IMR-90 (cell line): ENCODE data around the gene NEK6.

Experiments
- BHLHE40 ChIP-seq: fragments of 150-350 bp; IDR thresholded peaks from 2 replicates; pipeline ENCODE4 v1.6.1; 2016; ENCODE audit warnings: mild to moderate bottlenecking, low read depth, low read length
- CEBPB ChIP-seq: IDR thresholded peaks from 2 replicates; pipeline ENCODE4 v1.6.1; 2012; ENCODE audit warnings: low read depth, low read length, improper control_type of control experiment
- CHD1 ChIP-seq: IDR thresholded peaks from 2 replicates; pipeline ENCODE4 v1.6.1; 2012; ENCODE audit warnings: low read depth, low read length, improper control_type of control experiment
- CTCF ChIP-seq: conservative IDR thresholded peaks from 2 replicates; pipeline ENCODE4 v1.5.1; 2012; ENCODE audit warnings: mild to moderate bottlenecking, low read depth, low read length, improper control_type of control experiment
- ELK1 ChIP-seq: fragments of 150-350 bp; IDR thresholded peaks from 2 replicates; pipeline ENCODE4 v1.6.1; 2016; ENCODE audit warnings: low read depth, mild to moderate bottlenecking, low read length, moderate library complexity, borderline replicate concordance
- MAFK ChIP-seq: IDR thresholded peaks from 2 replicates; pipeline ENCODE4 v1.6.1; 2012; ENCODE audit warnings: low read depth, low read length, improper control_type of control experiment
- MXI1 ChIP-seq: IDR thresholded peaks from 2 replicates; pipeline ENCODE4 v1.6.1; 2012; ENCODE audit warnings: low read depth, mild to moderate bottlenecking, low read length, moderate library complexity, borderline replicate concordance
- NFE2L2 ChIP-seq: fragments of 150-350 bp; IDR thresholded peaks from 2 replicates; pipeline ENCODE4 v1.6.1; 2016; ENCODE audit warnings: low read depth, mild to moderate bottlenecking, low read length
- POLR2A ChIP-seq: IDR thresholded peaks from 2 replicates; pipeline ENCODE4 v1.6.1; 2012; ENCODE audit warnings: mild to moderate bottlenecking, low read depth, low read length
- RAD21 ChIP-seq: IDR thresholded peaks from 2 replicates; pipeline ENCODE4 v1.6.1; 2012; ENCODE audit warnings: low read length, improper control_type of control experiment
- RCOR1 ChIP-seq: IDR thresholded peaks from 2 replicates; pipeline ENCODE4 v1.6.1; 2012; ENCODE audit warnings: mild to moderate bottlenecking, low read length, improper control_type of control experiment; ENCODE audit not compliant: insufficient replicate concordance
- RFX5 ChIP-seq: IDR thresholded peaks from 2 replicates; pipeline ENCODE4 v1.8.0; 2012; ENCODE audit warnings: low read depth, mild to moderate bottlenecking, low read length, moderate library complexity
- SMC3 ChIP-seq: fragments of 150-350 bp; IDR thresholded peaks from 2 replicates; pipeline ENCODE4 v1.6.1; 2016; ENCODE audit warnings: low read depth, mild to moderate bottlenecking, antibody characterized with exemption, low read length, moderate library complexity
- TF ChIP-seq, protein P1 (sequence below): fragments of 150-350 bp; IDR thresholded peaks from 2 replicates; pipeline ENCODE4 v1.6.1; 2017; ENCODE audit warnings: mild to moderate bottlenecking, antibody characterized with exemption, low read length, low read depth

DNA sequence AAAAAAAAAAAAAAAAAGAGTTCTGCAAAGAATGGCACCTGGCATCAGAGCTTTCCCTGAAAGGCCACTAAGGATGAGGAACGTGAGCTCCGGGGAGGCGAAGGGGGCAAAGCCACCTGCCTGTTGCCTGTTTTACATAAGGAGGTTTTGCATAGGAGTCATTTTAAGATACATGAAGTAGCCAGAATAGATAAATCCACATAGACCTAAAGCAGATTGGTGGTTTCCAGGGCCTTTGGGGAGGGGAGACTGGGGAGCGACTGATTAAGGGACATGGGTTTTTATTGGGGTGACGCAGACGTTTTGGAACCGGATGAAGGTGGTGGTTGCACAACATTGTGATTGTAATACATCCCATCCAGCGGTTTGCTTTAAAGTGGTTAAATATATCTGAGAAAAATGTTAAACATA lies 7.1 kb downstream of the NEK6 start:
- TF ChIP-seq CTCF (no peak), SMC3 (no peak), RCOR1 (no peak), ELK1 (no peak), MXI1 (no peak), POLR2A (no peak), CEBPB (peak; percentile 87), RAD21 (no peak), CHD1 (no peak), RFX5 (no peak), MAFK (no peak), NFE2L2 (no peak), BHLHE40 (0 out of 2 replicates have a peak, but pooled peaks have one; percentile 7)
- TF ChIP-seq, protein P1, sequence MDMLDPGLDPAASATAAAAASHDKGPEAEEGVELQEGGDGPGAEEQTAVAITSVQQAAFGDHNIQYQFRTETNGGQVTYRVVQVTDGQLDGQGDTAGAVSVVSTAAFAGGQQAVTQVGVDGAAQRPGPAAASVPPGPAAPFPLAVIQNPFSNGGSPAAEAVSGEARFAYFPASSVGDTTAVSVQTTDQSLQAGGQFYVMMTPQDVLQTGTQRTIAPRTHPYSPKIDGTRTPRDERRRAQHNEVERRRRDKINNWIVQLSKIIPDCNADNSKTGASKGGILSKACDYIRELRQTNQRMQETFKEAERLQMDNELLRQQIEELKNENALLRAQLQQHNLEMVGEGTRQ: no peak
